Stomach (tissue), 9 donors: ENCODE data around the gene BCAS1. TPM values are rescaled to one million over a fixed set of nuclear protein-coding genes. Genes with fewer than 3 reads are reported as not detected.

Experiments
- DNase-seq, 2 donors: peaks; one replicate each; pipeline versions ENCODE4 v3.0.0 to v3.0.0-alpha.2; 2013 to 2019
- H3K27ac ChIP-seq, 5 donors: fragments of 200-600 bp in 4 of 5; sonication (generic) in 4 of 5; one replicate each; pipeline ENCODE4 v1.5.1; 2013 to 2019; ENCODE audit warnings: mild to moderate bottlenecking in 1 of 5, moderate library complexity in 1 of 5
- H3K27me3 ChIP-seq, 3 donors: fragments of 200-600 bp; sonication (generic); one replicate each; pipeline ENCODE4 v1.5.1; 2017 to 2019; ENCODE audit warnings: mixed run types in 1 of 3
- H3K36me3 ChIP-seq, 4 donors: fragments of 200-600 bp; sonication (generic); 1 replicate in 3 of 4; 2 replicates in 1 of 4; pipeline ENCODE4 v1.5.1; 2016 to 2019
- H3K4me1 ChIP-seq, 4 donors: fragments of 200-600 bp; sonication (generic); one replicate each; pipeline ENCODE4 v1.5.1; 2016 to 2019
- H3K4me3 ChIP-seq, 4 donors: fragments of 200-600 bp; sonication (generic) in 3 of 4; one replicate each; pipeline ENCODE4 v1.5.1; 2016 to 2019; ENCODE audit warnings: mild to moderate bottlenecking in 1 of 4
- H3K9me3 ChIP-seq, 4 donors: fragments of 200-600 bp; sonication (generic); one replicate each; pipeline ENCODE4 v1.5.1; 2016 to 2019
- EP300 ChIP-seq: sonication (generic); formaldehyde crosslinking; IDR thresholded peaks from one replicate; pipeline ENCODE4 v1.6.1; 2017; ENCODE audit warnings: antibody characterized with exemption
- POLR2A ChIP-seq, 4 donors: fragments of 450-650 bp; IDR thresholded peaks; one replicate each; pipeline ENCODE4 v1.6.1; 2016; ENCODE audit warnings: antibody characterized with exemption in 4 of 4, control low read depth in 2 of 4, mild to moderate bottlenecking in 1 of 4, moderate library complexity in 1 of 4
- POLR2AphosphoS5 ChIP-seq, 3 donors: sonication (generic); formaldehyde crosslinking; IDR thresholded peaks; one replicate each; pipeline ENCODE4 v1.6.1; 2016; ENCODE audit warnings: antibody characterized with exemption in 3 of 3
- WGBS, 5 donors: extraction: QIAGEN DNeasy Blood & Tissue Kit in 3 of 5; methylation state at CpG; one replicate each; pipeline versions ENCODE4 v1.1.5 to v1.1.7; 2013 to 2018; 5-methylcytosine and 5-hydroxymethylcytosine counted together
- intact Hi-C: fragments of 100-400 bp; cut with DNase I; formaldehyde crosslinking; loops from one replicate; pipeline ENCODE4 v1.15.1; 2023; ENCODE audit warnings: low total_unique reads
- polyA plus RNA-seq, 3 donors: library from polyadenylated mRNA; stranded (reverse); fragments of 200-250 nt; gene quantifications; one replicate each; pipeline ENCODE4 v1.2.3, GENCODE V29; 2013
- small RNA-seq, 4 donors: library from RNA; depleted of rRNA; stranded (forward); fragments of <200 nt; gene quantifications; one replicate each; pipeline ENCODE3, GENCODE V24; 2016
- total RNA-seq, 5 donors: library from RNA; depleted of rRNA; stranded (reverse); fragments of >200 nt; gene quantifications; one replicate each; pipeline versions ENCODE4 v1.1.0 to v1.2.3, GENCODE V29; 2014 to 2016
- TF ChIP-seq, protein P1 (sequence below), 7 experiments: fragments of 450-650 bp in 4 of 7; fragments of 200-600 bp in 3 of 7; sonication (generic) in 3 of 7; IDR thresholded peaks; one replicate each; pipeline ENCODE4 v1.5.1; 2016 to 2019; ENCODE audit warnings: antibody characterized with exemption in 7 of 7, control low read depth in 2 of 7, mild to moderate bottlenecking in 1 of 7
- donor health status: healthy with polysubstance abuse.
- donor health status: Bipolar disorder and iron deficiency.
- donor health status: healthy.

BCAS1 gene
- total and polyA plus RNA-seq, 8 donors, result 6.3 to 145 (median 84.6) TPM

DNA sequence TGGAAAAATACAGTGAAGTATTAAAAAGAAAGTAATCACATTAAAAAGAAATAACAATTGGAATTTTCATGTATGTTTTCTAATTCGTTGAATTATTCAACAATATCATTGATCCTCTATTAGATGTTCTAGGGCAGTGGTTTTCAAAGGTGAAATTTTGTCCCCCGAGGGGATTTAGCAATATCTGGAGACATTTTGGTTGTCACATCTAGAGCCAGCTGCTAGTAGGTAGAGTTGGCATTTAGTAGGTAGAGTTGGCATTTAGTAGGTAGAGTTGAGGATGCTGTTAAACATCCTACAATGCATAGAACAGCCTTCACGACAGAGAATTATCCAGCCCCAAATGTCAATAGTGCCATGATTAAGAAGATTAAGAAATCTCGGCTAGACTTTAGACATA, 173.7 kb downstream of the BCAS1 start:
- peaks cover 5 to 49% (median 33%) of the 10 kb centered on the region in 4 donors for H3K4me1 ChIP-seq
- TF ChIP-seq, protein P1, sequence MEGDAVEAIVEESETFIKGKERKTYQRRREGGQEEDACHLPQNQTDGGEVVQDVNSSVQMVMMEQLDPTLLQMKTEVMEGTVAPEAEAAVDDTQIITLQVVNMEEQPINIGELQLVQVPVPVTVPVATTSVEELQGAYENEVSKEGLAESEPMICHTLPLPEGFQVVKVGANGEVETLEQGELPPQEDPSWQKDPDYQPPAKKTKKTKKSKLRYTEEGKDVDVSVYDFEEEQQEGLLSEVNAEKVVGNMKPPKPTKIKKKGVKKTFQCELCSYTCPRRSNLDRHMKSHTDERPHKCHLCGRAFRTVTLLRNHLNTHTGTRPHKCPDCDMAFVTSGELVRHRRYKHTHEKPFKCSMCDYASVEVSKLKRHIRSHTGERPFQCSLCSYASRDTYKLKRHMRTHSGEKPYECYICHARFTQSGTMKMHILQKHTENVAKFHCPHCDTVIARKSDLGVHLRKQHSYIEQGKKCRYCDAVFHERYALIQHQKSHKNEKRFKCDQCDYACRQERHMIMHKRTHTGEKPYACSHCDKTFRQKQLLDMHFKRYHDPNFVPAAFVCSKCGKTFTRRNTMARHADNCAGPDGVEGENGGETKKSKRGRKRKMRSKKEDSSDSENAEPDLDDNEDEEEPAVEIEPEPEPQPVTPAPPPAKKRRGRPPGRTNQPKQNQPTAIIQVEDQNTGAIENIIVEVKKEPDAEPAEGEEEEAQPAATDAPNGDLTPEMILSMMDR (IDR thresholded peaks at IDR 0.05), result no peak
- no peak for TF ChIP-seq EP300
- no peak for TF ChIP-seq POLR2A (IDR thresholded peaks at IDR 0.05)
- TF ChIP-seq POLR2AphosphoS5 (IDR thresholded peaks at IDR 0.05), result no peak
- no peak overlapping the region for H3K4me3 ChIP-seq
- intact Hi-C loops, result no loop called here
- no peaks in the 10 kb centered on the region for H3K36me3 ChIP-seq
- no peak for DNase-seq
- H3K27ac ChIP-seq, result no peak overlapping the region
- no peaks in the 10 kb centered on the region for H3K27me3 ChIP-seq
- 76 to 90% (median 80%) methylated on average over 4 of the region's 4 CpGs for WGBS, 5 donors
- no peaks in the 10 kb centered on the region for H3K9me3 ChIP-seq

GRCh38 chr20:53896041-53896440, 174.4 kb downstream of the BCAS1 start:
- no peak for DNase-seq
- H3K27ac ChIP-seq, result no peak overlapping the region
- H3K4me1 ChIP-seq, result peaks cover 0 to 43% (median 27%) of the 10 kb centered on the region in 4 donors
- no peaks in the 10 kb centered on the region for H3K36me3 ChIP-seq
- no peaks in the 10 kb centered on the region for H3K27me3 ChIP-seq
- TF ChIP-seq POLR2A (IDR thresholded peaks at IDR 0.05) (no peak), POLR2AphosphoS5 (IDR thresholded peaks at IDR 0.05) (no peak), EP300 (no peak)
- TF ChIP-seq, protein P1 (IDR thresholded peaks at IDR 0.05), result no peak
- intact Hi-C loops, result no loop called here
- no peak overlapping the region for H3K4me3 ChIP-seq
- H3K9me3 ChIP-seq, result no peaks in the 10 kb centered on the region
- 85 to 94% (median 93%) methylated on average over 7 of the region's 7 CpGs for WGBS, 5 donors

DNA sequence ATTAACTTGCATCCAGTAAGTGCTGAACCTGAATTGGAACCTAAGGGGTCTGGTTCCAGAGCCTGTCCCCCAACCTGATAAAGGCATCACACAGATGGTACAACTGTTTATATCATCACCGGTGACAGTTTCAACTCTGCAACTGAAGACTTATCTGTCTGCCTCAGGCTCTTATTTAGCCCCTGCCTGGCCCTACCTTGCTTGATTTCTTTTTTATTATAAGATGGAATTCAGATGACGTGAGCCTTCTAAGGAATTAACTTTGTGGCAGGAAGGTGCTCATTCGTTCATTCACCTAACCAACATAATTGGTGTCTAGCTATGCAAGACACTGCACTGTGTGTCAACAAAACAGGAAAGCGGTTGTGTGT, 175.0 kb downstream of the BCAS1 start:
- H3K36me3 ChIP-seq, result no peaks in the 10 kb centered on the region
- H3K4me1 ChIP-seq, result peaks cover 0 to 40% (median 21%) of the 10 kb centered on the region in 4 donors
- TF ChIP-seq, protein P1 (IDR thresholded peaks at IDR 0.05), result no peak
- TF ChIP-seq EP300, result no peak
- TF ChIP-seq POLR2AphosphoS5 (IDR thresholded peaks at IDR 0.05), result no peak
- no peak for TF ChIP-seq POLR2A (IDR thresholded peaks at IDR 0.05)
- no peaks in the 10 kb centered on the region for H3K9me3 ChIP-seq
- intact Hi-C loops, result no loop called here
- no peak overlapping the region for H3K27ac ChIP-seq
- DNase-seq, result no peak
- H3K27me3 ChIP-seq, result no peaks in the 10 kb centered on the region
- WGBS, 5 donors, result 90 to 94% (median 93%) methylated on average over 4 of the region's 4 CpGs
- H3K4me3 ChIP-seq, result no peak overlapping the region

DNA sequence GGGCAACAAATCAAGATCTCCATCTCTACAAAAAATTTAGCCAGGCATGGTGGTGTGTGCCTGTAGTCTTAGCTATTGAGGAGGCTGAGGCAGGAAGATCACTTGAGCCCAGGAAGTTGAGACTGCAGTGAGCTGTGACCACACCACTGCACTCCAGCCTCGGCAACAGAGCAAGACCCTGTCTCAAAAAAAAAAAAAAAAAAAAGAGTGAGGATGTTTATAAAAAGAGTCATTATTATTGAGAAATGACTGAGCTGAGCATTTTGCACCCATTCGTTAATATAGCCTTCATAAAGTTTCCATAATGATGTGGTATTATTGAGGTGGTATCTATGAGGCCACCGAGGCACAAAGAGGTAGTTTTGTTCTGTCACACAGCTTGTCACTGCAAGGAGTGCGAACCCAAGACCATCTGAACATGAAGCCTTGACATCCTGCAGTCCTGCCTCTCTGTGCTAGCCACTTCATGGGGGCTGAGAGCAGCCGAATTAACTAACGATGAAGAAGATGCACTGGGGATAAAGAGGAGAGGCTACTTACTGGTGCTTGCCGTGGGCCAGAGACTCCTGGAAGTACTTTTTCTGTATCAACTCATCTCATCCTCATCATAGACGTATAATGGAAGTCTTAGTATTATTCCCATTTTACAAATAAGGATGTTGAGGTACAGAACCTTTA, 175.5 kb downstream of the BCAS1 start:
- no peak for DNase-seq
- H3K4me1 ChIP-seq, result peaks cover 0 to 35% (median 15%) of the 10 kb centered on the region in 4 donors
- no peak overlapping the region for H3K4me3 ChIP-seq
- H3K36me3 ChIP-seq, result no peaks in the 10 kb centered on the region
- no peaks in the 10 kb centered on the region for H3K9me3 ChIP-seq
- TF ChIP-seq POLR2A (IDR thresholded peaks at IDR 0.05), result no peak
- 79 to 90% (median 86%) methylated on average over 8 of the region's 8 CpGs for WGBS, 5 donors
- no peaks in the 10 kb centered on the region for H3K27me3 ChIP-seq
- no peak overlapping the region for H3K27ac ChIP-seq
- intact Hi-C loops, result no loop called here

Small RNA genes within 50 kb of the gene (small RNA-seq; reads per million reads assigned to genes)
- 0 reads per million in 4 donors for gene MIR4756

Other genes with a start within 250 kb of the BCAS1 start
- gene CYP24A1, start 103.4 kb upstream of the BCAS1 start, total RNA-seq, result not detected
- gene CYP24A1, start 103.4 kb upstream of the BCAS1 start, polyA plus RNA-seq, result 1 to 10 TPM in 1 of 3 donors, not detected in 2; 1.2 TPM
- 10 to 100 TPM; 49.8 to 69.4 (median 61.6) TPM for gene PFDN4, start 137.5 kb upstream of the BCAS1 start, total RNA-seq
- 10 to 100 TPM; 61.8 to 70.6 (median 64.3) TPM for gene PFDN4, start 137.5 kb upstream of the BCAS1 start, polyA plus RNA-seq